Ovary (tissue), 3 donors: ENCODE data around the gene DMWD.

Experiments used
- CTCF ChIP-seq, 3 donors: fragments of 450-650 bp in 2 of 3; fragments of 200-600 bp in 1 of 3; IDR thresholded peaks; one replicate each; pipeline versions ENCODE4 v1.5.1 to v1.8.0; 2016 to 2022; ENCODE audit warnings: antibody characterized with exemption in 3 of 3, mild to moderate bottlenecking in 1 of 3
- EP300 ChIP-seq: sonication (generic); formaldehyde crosslinking; IDR thresholded peaks from one replicate; pipeline ENCODE4 v1.6.1; 2017; ENCODE audit warnings: antibody characterized with exemption
- POLR2A ChIP-seq: fragments of 450-650 bp; IDR thresholded peaks from one replicate; pipeline ENCODE4 v1.6.1; 2017; ENCODE audit warnings: antibody characterized with exemption, mild to moderate bottlenecking, moderate library complexity
- donor health status: DM: no; HTN: no; CAD: no.

DNA sequence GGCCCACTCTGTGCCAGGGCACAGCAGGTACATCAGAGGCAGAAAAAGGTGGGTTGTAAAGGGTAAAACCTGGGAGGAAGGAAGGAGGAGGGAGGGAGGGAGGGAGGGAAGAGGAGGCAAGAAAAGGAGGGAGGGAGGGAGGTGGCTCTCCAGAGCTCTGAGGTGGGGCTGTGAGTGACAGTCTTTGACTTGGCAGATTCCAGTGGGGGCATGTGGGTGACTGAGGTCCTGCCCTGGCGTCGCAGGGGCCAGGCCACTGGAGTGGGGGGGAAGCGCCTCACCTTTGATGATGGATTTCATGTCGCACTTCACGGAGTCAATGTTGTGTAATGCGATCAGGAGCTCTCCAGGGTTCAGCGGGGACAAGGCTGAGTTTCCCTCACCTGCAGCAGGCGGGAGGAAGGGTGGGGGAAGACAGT is 28.5 kb upstream of the DMWD start:
- TF ChIP-seq CTCF (IDR thresholded peaks at IDR 0.05) (no peak), EP300 (no peak), POLR2A (no peak)
